GM19452 (cell line): ENCODE data around the gene CDH8.

Source experiments
- ATAC-seq: cut with Tn5 transposase; IDR thresholded peaks from one replicate; pipeline ENCODE4 v1.9.1; 2021; ENCODE audit not compliant: unreplicated experiment

Gene CDH8

GRCh38 chr16:62036101-62036801, at the start of gene CDH8:
TSS of gene CDH8 (minus strand) at chr16:62036438. CDS start at chr16:62021403, 15,035 bp downstream.
- no peak for ATAC-seq

GRCh38 chr16:62079236-62079635, 43.0 kb upstream of the CDH8 start:
- ATAC-seq, result no peak

GRCh38 chr16:62077998-62078397, 41.8 kb upstream of the CDH8 start:
- ATAC-seq, result no peak

- ATAC-seq, result no peak
Observed at GRCh38 chr16:62076886-62077285, 40.6 kb upstream of the CDH8 start.

GRCh38 chr16:62068747-62069146, 32.5 kb upstream of the CDH8 start:
- ATAC-seq, result no peak

GRCh38 chr16:62067981-62068380, 31.7 kb upstream of the CDH8 start:
- no peak for ATAC-seq

- no peak for ATAC-seq
Observed at GRCh38 chr16:62067182-62067581, 30.9 kb upstream of the CDH8 start.

GRCh38 chr16:62066747-62067146, 30.5 kb upstream of the CDH8 start:
- ATAC-seq, result no peak

- no peak for ATAC-seq
Observed at GRCh38 chr16:62064173-62064572, 27.9 kb upstream of the CDH8 start.

- ATAC-seq, result no peak
Observed at GRCh38 chr16:62060089-62060488, 23.9 kb upstream of the CDH8 start.

GRCh38 chr16:62059527-62059926, 23.3 kb upstream of the CDH8 start:
- ATAC-seq, result no peak

- ATAC-seq, result no peak
Observed at GRCh38 chr16:62058412-62058811, 22.2 kb upstream of the CDH8 start.

- ATAC-seq, result no peak
Observed at GRCh38 chr16:62051942-62052341, 15.7 kb upstream of the CDH8 start.

GRCh38 chr16:62050793-62051192, 14.6 kb upstream of the CDH8 start:
- no peak for ATAC-seq

GRCh38 chr16:62046801-62047200, 10.6 kb upstream of the CDH8 start:
- ATAC-seq, result no peak

- ATAC-seq, result no peak
Observed at GRCh38 chr16:62041401-62041800, 5.2 kb upstream of the CDH8 start.

GRCh38 chr16:62038646-62039045, 2.4 kb upstream of the CDH8 start:
- ATAC-seq, result no peak

GRCh38 chr16:62038225-62038624, 2.0 kb upstream of the CDH8 start:
- no peak for ATAC-seq

GRCh38 chr16:62036802-62037135, 531 bp upstream of the CDH8 start:
- no peak for ATAC-seq

- no peak for ATAC-seq
Observed at GRCh38 chr16:62035115-62036092, 834 bp downstream of the CDH8 start.

GRCh38 chr16:62034231-62035114, 1.8 kb downstream of the CDH8 start:
- ATAC-seq, result no peak
